ENCODE results near the gene LGALS4. TPM values are rescaled to one million over a fixed set of nuclear protein-coding genes. Genes with fewer than 3 reads are reported as not detected.

LGALS4 gene
- total and polyA plus RNA-seq, 9 of the 15 experiments (the other 6 are each of a cell fraction or from before 2014, with no cell fraction given): 0.08 to 1.1 (median 0.30) TPM; not detected in 3

GRCh38 chr19:38849147-38849859 lies 36.6 kb upstream of the LGALS4 start (continued):
- TF ChIP-seq MNT (conservative IDR thresholded peaks at IDR 0.05) (peak; percentile 95 to 97), CCNT2 (IDR thresholded peaks at IDR 0.05; ENCODE audit: borderline replicate concordance, extremely low read depth, insufficient read length, low read depth, low read length) (peak; percentile 97)

- FAIRE-seq (peak; percentile 26), DNase-seq (ENCODE audit: extremely low read depth in 1 of 4, low spot score in 3 of 4) (peak in 1 of 4 experiments; percentile 14), ATAC-seq (no peak)
- H3K9me1 ChIP-seq (ENCODE audit: control insufficient read depth, insufficient read depth, low read length): no peaks in the 10 kb centered on the region
- ChIA-PET CTCF (ENCODE audit: low intra/inter-chr PET ratio) (interaction anchor here (0.6 to 1.5 kb wide), 2 partner anchors 65 to 82 kb away, joined by 3 to 4 read pairs; partner anchors contain the start of genes MRPS12 and SARS2), POLR2A (interaction anchor here (0.6 to 6.0 kb wide), 28 partner anchors 9 to 900 kb away, joined by 3 to 58 read pairs (median 4); partner anchors contain the start of genes ECH1, MED29, MRPS12 and NFKBIB)
- no peak overlapping the region for H2AFZ ChIP-seq (ENCODE audit: low read depth, low read length)
- peaks cover 72% of the 10 kb centered on the region for H3K79me2 ChIP-seq (ENCODE audit: control insufficient read depth, insufficient read depth, low read length)
- peaks cover 13% of the 10 kb centered on the region for H4K20me1 ChIP-seq (replicated peaks; ENCODE audit: control insufficient read depth, insufficient read depth, low read length)
- in situ Hi-C loops (cut with MboI): no loop called here
- peak overlapping the region; percentile 96 for H3K4me2 ChIP-seq (ENCODE audit: insufficient read depth, low read length)
- H3K27ac ChIP-seq (ENCODE audit: extremely low read depth, low read depth, low read length): peak overlapping the region; percentile 99
- H3K4me1 ChIP-seq (replicated peaks in 1 of 2; ENCODE audit: control insufficient read depth in 2 of 2, insufficient read depth in 2 of 2, low read length in 2 of 2): peaks cover 16 to 31% of the 10 kb centered on the region in 2 experiments; a peak in 4 of 5 replicates
- intact Hi-C loops (cut with micrococcal nuclease): no loop called here
- H3K4me3 ChIP-seq: peak overlapping the region; percentile 96
- H3K27me3 ChIP-seq (ENCODE audit: control insufficient read depth in 2 of 2, insufficient read depth in 2 of 2, low read length in 2 of 2): no peaks in the 10 kb centered on the region
- BruUV-seq (replicated peaks): TSS peak; percentile 53
- peaks cover 55% of the 10 kb centered on the region for H3K36me3 ChIP-seq (ENCODE audit: control insufficient read depth, insufficient read depth, low read length)
- no peaks in the 10 kb centered on the region for H3K9me3 ChIP-seq (replicated peaks; ENCODE audit: control insufficient read depth, insufficient read depth, low read depth, low read length)
- H3K9ac ChIP-seq (ENCODE audit: insufficient read depth in 1 of 2, low read depth in 2 of 2, low read length in 2 of 2): peak overlapping the region; percentile 96 to 97
- WGBS (ENCODE audit: insufficient coverage, low coverage, missing lambda C conversion rate): 1% methylated on average over 22 of the region's 22 CpGs
- TF ChIP-seq NELFE (IDR thresholded peaks at IDR 0.05; ENCODE audit: insufficient read depth, insufficient read length): no peak
- TF ChIP-seq THAP7 (CRISPR knock-in tag; IDR thresholded peaks at IDR 0.05): 0 out of 2 replicates have a peak, but pooled peaks have one; percentile 12
- peak; percentile 37 for TF ChIP-seq KDM5B (IDR thresholded peaks at IDR 0.05; ENCODE audit: insufficient replicate concordance, low read depth, low read length)
- no peak for TF ChIP-seq ZNF668 (CRISPR knock-in tag; IDR thresholded peaks at IDR 0.05)
- TF ChIP-seq ELF1 (tag; IDR thresholded peaks at IDR 0.05): no peak
- TF ChIP-seq DPF2 (IDR thresholded peaks at IDR 0.05): 0 out of 2 replicates have a peak, but pooled peaks have one; percentile 65
- TF ChIP-seq BCOR (IDR thresholded peaks at IDR 0.05): no peak
- peak in 1 of 2 experiments; percentile 19; a peak in 1 of 4 replicates for TF ChIP-seq SIN3A (IDR thresholded peaks at IDR 0.05; ENCODE audit: borderline replicate concordance in 2 of 2, control insufficient read depth in 1 of 2, low read depth in 2 of 2, low read length in 2 of 2)
- 0 out of 2 replicates have a peak, but pooled peaks have one; percentile 25 for TF ChIP-seq STAG1 (CRISPR knock-in tag; IDR thresholded peaks at IDR 0.05; ENCODE audit: borderline replicate concordance)
Observed at GRCh38 chr19:38848299-38849146, 35.8 kb upstream of the LGALS4 start.
